ENCODE data around the gene SCAF1.

Gene SCAF1

GRCh38 chr19:49658566-49659442 is 16.8 kb downstream of the SCAF1 start:
- DNase-seq (ENCODE audit: low read depth), result no peak
- H3K4me3 ChIP-seq (ENCODE audit: low read depth, low read length), result no peak overlapping the region
- TF ChIP-seq, protein P1, sequence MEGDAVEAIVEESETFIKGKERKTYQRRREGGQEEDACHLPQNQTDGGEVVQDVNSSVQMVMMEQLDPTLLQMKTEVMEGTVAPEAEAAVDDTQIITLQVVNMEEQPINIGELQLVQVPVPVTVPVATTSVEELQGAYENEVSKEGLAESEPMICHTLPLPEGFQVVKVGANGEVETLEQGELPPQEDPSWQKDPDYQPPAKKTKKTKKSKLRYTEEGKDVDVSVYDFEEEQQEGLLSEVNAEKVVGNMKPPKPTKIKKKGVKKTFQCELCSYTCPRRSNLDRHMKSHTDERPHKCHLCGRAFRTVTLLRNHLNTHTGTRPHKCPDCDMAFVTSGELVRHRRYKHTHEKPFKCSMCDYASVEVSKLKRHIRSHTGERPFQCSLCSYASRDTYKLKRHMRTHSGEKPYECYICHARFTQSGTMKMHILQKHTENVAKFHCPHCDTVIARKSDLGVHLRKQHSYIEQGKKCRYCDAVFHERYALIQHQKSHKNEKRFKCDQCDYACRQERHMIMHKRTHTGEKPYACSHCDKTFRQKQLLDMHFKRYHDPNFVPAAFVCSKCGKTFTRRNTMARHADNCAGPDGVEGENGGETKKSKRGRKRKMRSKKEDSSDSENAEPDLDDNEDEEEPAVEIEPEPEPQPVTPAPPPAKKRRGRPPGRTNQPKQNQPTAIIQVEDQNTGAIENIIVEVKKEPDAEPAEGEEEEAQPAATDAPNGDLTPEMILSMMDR (IDR thresholded peaks at IDR 0.05; ENCODE audit: low read depth, low read length, missing control alignments), result no peak
- in situ Hi-C loops (cut with HindIII; ENCODE audit: low sequenced_read_pairs), result no loop called here

GRCh38 chr19:49660338-49660961 is 18.4 kb downstream of the SCAF1 start:
- in situ Hi-C loops (cut with HindIII; ENCODE audit: low sequenced_read_pairs), result no loop called here
- TF ChIP-seq, protein P1 (IDR thresholded peaks at IDR 0.05; ENCODE audit: low read depth, low read length, missing control alignments), result no peak
- H3K4me3 ChIP-seq (ENCODE audit: low read depth, low read length), result no peak overlapping the region
- DNase-seq (ENCODE audit: low read depth), result no peak

DNA sequence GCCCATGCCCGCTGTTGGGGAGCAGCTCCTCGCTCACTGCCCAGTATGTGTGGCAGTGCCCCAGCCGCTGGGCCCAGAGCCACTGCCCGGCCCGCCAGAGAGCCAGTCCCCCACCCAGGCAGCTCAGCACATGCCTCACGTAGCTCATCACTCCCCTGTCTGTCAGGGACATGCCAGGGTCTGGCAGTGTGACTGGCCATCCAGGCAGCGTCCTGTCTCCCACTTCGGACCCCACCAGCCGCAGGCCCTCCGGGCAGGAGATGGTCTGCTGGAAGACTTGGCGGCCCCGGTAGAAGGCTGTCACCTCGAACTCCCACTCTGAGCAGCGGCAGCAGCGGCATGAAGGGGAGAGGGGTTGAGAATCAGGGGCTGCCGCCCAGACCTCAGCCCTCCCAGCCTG is 20.0 kb downstream of the SCAF1 start:
- TF ChIP-seq, protein P1 (IDR thresholded peaks at IDR 0.05; ENCODE audit: low read depth, low read length, missing control alignments), result no peak
- no peak overlapping the region for H3K4me3 ChIP-seq (ENCODE audit: low read depth, low read length)
- no peak for DNase-seq (ENCODE audit: low read depth)
- in situ Hi-C loops (cut with HindIII; ENCODE audit: low sequenced_read_pairs), result no loop called here

GRCh38 chr19:49663224-49663623 is 21.2 kb downstream of the SCAF1 start:
- in situ Hi-C loops (cut with HindIII; ENCODE audit: low sequenced_read_pairs), result no loop called here

GRCh38 chr19:49664171-49665035 is 22.4 kb downstream of the SCAF1 start:
- TF ChIP-seq, protein P1 (IDR thresholded peaks at IDR 0.05; ENCODE audit: low read depth, low read length, missing control alignments), result peak; percentile 10
- no peak for DNase-seq (ENCODE audit: low read depth)
- H3K4me3 ChIP-seq (ENCODE audit: low read depth, low read length), result peak overlapping the region; percentile 73
- in situ Hi-C loops (cut with HindIII; ENCODE audit: low sequenced_read_pairs), result no loop called here

More at GRCh38 chr19:49663224-49663623, 21.2 kb downstream of the SCAF1 start:
- TF ChIP-seq, protein P1 (IDR thresholded peaks at IDR 0.05; ENCODE audit: low read depth, low read length, missing control alignments), result no peak
- DNase-seq (ENCODE audit: low read depth), result no peak
- no peak overlapping the region for H3K4me3 ChIP-seq (ENCODE audit: low read depth, low read length)

DNA sequence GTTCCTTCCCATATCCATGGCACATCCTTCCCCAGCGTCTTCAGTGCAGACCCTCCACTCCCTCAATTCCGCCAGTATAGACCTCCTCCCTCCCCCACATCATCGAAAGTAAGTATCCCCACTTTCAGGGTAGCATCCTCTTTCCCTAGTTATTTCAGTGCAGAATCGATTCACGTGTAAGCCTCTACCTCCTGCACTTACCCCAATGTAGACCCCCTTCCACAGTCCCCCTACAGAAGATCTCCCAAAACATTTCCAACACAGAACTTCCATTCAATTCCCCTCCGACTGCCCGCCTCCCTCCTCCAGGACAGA is 23.0 kb downstream of the SCAF1 start:
- in situ Hi-C loops (cut with HindIII; ENCODE audit: low sequenced_read_pairs), result no loop called here
- no peak for DNase-seq (ENCODE audit: low read depth)
- TF ChIP-seq, protein P1 (IDR thresholded peaks at IDR 0.05; ENCODE audit: low read depth, low read length, missing control alignments), result no peak

More for the DNA sequence above, 23.0 kb downstream of the SCAF1 start:
- peak overlapping the region; percentile 73 for H3K4me3 ChIP-seq (ENCODE audit: low read depth, low read length)

Measured in astrocyte of the cerebellum (primary cell).